Epithelial cell of proximal tubule (primary cell): Measurements from ENCODE around the gene CCDC74B. TPM values are rescaled to one million over a fixed set of nuclear protein-coding genes. Genes with fewer than 3 reads are reported as not detected.
"Not testable (repeated sequence)": the region's sequence is repeated elsewhere in the genome, so short reads cannot be mapped to it uniquely, and the experiment has no call there.

ENCODE experiments used
- DNase-seq: peaks from one replicate; pipeline ENCODE4 v3.0.0-alpha.2; 2011; ENCODE audit warnings: low read depth
- H3K4me3 ChIP-seq: 2 replicates; pipeline ENCODE4 v1.5.1; 2011; ENCODE audit warnings: low read depth, mild to moderate bottlenecking, low read length
- total RNA-seq: library from RNA; depleted of rRNA; stranded (reverse); fragments of >200 nt; gene quantifications from 2 replicates; pipeline ENCODE4 v1.2.3, GENCODE V29; 2015
- TF ChIP-seq, protein P1 (sequence below): conservative IDR thresholded peaks from 2 replicates; pipeline ENCODE4 v1.5.1; 2012; ENCODE audit warnings: low read depth, mild to moderate bottlenecking, low read length

The CCDC74B gene
- total RNA-seq, 1 donor from 2014 or later = 2.1 TPM

GRCh38 chr2:130152816-130153595, 8.1 kb upstream of the CCDC74B start:
- TF ChIP-seq, protein P1, sequence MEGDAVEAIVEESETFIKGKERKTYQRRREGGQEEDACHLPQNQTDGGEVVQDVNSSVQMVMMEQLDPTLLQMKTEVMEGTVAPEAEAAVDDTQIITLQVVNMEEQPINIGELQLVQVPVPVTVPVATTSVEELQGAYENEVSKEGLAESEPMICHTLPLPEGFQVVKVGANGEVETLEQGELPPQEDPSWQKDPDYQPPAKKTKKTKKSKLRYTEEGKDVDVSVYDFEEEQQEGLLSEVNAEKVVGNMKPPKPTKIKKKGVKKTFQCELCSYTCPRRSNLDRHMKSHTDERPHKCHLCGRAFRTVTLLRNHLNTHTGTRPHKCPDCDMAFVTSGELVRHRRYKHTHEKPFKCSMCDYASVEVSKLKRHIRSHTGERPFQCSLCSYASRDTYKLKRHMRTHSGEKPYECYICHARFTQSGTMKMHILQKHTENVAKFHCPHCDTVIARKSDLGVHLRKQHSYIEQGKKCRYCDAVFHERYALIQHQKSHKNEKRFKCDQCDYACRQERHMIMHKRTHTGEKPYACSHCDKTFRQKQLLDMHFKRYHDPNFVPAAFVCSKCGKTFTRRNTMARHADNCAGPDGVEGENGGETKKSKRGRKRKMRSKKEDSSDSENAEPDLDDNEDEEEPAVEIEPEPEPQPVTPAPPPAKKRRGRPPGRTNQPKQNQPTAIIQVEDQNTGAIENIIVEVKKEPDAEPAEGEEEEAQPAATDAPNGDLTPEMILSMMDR = no peak
- no peak for DNase-seq
- no peak overlapping the region for H3K4me3 ChIP-seq

DNA sequence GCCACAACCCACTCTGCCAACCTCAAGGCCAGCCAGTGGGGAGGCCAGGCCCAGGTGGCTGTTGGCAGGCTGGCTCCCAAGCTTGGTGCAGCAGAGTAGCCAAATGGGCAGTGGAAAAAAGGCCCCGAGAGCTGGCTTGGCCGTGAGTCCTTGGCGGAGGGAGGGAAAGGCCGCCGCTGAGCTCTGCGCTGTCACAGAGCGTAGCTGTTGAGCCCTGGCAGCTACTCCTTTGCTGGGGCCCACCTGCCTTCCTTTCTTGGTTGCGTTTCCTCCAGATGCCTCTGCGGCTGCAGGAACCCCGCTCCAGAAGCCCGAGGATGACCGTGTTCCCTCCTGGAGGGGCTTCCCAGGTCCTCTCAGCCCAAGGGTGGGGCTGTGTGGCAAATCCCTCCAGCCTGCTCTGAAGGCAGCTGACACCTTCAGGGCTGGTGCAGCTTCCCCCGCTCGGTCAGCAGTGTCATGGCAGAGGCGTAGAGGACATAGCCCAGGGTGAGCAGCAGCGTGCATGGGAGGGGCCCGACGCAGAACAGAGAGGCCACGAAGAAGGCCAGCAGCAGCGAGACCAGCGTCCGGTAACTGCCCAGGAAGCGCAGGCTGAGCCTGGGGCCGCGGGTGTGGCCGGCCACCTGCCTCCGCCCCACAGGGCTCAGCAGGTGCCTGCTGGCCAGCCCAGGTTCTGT, 7.4 kb upstream of the CCDC74B start:
- not testable (repeated sequence) for DNase-seq

DNA sequence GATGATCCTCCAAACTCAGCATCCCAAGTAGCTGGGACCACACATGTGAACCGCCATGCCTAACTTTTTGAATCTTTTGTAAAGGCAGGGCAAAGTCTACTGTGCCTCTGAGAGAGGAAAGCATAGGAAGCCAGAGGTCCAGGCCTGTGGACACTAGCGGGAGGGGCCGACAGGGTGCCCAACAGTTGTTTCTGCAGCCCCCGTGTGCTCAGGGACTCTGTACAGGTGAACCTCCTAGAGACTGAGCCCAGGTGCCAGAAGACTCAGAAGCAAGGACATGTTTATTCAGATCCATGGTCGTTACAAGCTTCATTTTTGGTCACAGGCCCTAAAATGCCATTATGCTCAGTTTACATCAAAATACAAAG, 6.2 kb upstream of the CCDC74B start:
- not testable (repeated sequence) for DNase-seq, H3K4me3 ChIP-seq

More for the DNA sequence above, 7.4 kb upstream of the CCDC74B start:
- not testable (repeated sequence) for H3K4me3 ChIP-seq

DNA sequence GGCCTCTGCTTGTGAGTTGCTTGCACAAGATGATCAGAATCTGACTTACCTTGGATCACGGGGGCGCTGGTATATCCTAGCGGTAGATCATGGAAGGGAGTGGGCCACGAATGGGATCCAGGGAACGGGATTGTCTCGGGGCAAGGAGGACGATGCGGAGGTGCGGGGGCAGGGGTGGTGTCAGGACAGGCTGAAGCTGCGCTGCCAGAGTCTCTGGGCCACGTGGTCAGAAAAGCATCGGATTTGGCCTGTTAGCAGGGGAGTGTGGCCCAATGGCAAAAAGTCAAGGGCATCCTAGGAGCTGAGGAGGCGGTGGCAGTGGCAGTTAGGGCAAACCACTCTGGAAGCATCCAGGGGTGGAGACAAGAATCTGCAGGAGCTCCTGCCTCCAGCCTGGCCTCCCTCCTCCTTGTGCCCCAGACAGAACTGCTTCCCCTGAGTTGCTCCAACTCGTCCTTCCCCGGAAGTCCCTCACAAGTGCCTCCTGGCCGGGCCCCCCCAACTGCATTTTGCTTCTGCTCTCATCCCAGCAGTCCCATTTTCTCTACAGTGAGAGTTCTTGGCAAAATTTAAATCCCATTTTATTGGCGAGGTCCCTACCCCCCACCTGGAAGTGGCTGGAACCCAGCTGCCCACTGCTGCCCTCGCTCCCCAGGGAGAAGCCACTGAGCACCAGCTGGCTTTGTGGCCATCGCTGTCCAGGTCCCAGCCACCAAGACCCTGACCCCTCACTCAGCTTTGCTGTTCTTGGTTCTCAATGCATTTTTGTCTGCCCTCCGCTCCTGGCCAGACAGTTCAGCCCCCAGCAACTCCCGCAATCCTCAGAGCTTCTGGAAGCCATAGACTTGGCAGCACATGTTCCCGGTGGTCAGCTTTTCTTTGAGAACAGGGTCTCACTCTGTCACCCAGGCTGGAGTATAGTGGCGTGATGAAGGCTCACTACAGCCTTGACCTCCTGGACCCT, 5.6 kb upstream of the CCDC74B start:
- no peak overlapping the region for H3K4me3 ChIP-seq
- TF ChIP-seq, protein P1 = no peak
- no peak for DNase-seq

DNA sequence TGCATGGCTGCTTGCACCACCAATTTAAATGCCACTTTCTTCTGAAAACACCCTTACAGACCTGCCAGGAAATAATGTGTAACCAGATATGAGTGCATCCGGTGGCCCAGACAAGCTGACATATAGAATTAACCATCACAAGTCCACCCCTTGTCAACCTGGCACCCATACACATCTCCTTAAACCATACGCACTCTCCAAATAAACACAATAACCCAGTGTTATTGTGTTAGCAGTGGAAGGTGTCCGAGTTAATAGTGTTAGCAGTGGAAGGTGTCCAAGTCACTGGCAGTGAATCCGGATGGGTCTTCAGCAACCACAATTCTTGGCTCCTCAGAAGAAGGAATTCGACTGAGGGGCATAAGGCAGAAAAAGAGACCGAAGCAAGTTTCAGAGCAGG, 3.6 kb upstream of the CCDC74B start:
- not testable (repeated sequence) for H3K4me3 ChIP-seq, DNase-seq

- H3K4me3 ChIP-seq = not testable (repeated sequence)
Measured at GRCh38 chr2:130143266-130144039, 1.5 kb downstream of the CCDC74B start.

GRCh38 chr2:130142396-130143265, 2.3 kb downstream of the CCDC74B start:
- not testable (repeated sequence) for H3K4me3 ChIP-seq

More at GRCh38 chr2:130143266-130144039, 1.5 kb downstream of the CCDC74B start:
- not testable (repeated sequence) for DNase-seq

GRCh38 chr2:130141645-130142370, 3.1 kb downstream of the CCDC74B start:
- DNase-seq, H3K4me3 ChIP-seq: not testable (repeated sequence)

More at GRCh38 chr2:130142396-130143265, 2.3 kb downstream of the CCDC74B start:
- not testable (repeated sequence) for DNase-seq

DNA sequence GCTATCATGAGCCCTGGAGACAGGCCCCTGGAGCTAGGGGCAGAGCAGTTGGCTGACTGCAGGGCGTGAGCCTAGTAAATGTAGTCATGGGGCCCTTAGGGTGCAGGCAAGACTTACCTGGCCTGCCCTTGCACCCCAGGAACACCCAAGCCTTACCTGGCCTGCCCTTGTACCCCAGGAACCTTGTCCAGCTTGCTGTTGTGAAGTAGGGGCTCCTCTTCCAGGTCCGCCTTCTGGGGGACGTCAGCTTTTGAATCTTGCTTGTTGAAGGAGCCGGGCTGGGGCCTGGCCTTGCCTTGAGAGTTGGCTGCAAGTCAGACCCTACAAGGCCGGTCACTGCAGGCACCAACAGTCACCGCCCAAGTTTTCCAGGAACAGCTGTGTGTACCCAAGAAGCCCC, 3.9 kb downstream of the CCDC74B start:
- not testable (repeated sequence) for DNase-seq, H3K4me3 ChIP-seq

DNA sequence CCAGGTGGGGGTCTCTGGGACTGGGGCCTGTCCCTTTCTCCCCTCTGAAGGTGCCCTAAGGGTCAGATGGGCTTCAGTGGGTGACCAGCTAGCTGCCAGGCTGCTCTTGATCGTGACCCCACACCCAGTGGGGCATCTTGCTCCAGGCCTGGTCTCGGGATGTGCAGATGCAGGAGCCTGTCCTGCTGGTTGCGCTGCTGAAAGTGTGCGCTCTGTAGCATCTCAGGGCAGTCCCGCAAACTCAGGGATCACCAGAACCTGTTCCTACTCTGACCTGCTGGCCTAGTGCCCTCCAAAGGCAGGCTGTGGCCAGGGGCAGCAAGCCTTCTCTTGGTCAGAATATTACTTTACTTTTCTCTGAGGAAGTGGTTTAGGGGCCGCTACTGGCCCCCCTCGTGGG, 4.4 kb downstream of the CCDC74B start:
- not testable (repeated sequence) for H3K4me3 ChIP-seq, DNase-seq

DNA sequence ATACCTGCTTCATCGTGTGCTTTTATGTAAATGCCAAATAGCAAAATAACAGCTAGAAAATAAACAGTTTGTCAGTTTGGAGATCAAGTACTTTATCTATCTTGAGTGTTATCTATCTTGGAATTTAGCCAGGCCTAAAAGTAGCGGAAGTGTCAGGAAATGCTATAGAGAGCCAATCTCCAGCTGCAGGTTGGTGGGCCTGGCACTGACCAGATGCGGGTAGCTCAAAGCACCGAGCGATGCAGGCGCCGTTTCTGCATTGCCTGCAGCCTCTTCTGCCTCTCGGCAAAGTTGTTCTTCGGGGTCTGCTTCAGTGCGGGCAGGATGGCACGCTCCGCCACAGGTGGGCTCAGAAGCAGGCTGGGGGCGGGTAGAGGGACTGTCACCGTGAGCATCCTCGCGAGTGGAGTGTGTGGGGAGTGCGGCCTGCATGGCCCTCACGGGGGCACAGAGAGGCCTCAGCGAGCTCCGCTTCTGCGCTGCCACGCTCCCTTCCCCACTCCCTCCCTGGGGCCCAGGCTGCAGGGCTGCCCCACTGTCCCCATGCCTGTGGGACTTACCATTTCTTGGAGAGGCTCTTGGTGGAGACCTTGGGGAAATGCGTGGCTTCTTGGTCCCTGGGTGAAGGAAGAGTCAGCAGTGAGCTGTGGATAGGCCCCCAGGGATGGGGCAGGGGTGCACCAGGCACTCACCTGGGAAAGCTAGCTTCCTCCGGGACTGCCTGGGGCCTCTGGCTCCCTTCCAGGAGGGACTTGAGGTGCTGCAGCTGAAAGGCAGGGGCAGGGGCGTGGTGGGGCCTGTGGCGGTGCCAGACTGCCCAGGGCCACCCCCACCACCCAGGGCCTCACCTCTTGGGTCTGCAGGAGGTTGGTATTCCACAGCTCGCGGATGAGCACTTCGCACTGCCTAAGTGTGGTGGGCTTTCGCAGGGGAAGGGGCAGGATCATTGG, 5.3 kb downstream of the CCDC74B start:
- DNase-seq, H3K4me3 ChIP-seq: not testable (repeated sequence)

DNA sequence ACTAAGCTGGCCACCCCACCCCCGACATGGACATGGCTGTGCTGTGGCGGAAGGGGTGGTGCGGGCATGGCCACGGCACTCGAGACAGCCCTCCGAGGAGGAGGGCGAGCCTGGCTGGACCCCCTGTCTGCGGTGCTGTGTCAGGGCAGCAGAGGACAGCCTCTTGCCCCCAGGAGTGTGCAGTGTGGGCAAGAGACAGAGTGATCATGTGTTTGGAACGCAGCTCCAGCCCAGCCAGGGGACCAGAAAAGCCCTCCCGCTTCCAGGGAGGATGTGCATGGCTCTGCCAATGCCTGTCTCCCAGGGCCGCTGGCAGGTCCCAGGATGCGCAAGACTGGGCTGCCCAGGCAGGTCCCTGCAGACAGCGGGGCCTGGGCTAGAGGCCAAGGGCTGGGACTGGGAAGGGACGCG, 6.1 kb downstream of the CCDC74B start:
- not testable (repeated sequence) for DNase-seq, H3K4me3 ChIP-seq

- DNase-seq, H3K4me3 ChIP-seq: not testable (repeated sequence)
Measured at GRCh38 chr2:130138326-130138725, 6.6 kb downstream of the CCDC74B start.
